ENCODE measurements around the gene ABRACL.
"Not testable (repeated sequence)": the region's sequence is repeated elsewhere in the genome, so short reads cannot be mapped to it uniquely, and the experiment has no call there.

The ABRACL gene, protein sequence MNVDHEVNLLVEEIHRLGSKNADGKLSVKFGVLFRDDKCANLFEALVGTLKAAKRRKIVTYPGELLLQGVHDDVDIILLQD

DNA sequence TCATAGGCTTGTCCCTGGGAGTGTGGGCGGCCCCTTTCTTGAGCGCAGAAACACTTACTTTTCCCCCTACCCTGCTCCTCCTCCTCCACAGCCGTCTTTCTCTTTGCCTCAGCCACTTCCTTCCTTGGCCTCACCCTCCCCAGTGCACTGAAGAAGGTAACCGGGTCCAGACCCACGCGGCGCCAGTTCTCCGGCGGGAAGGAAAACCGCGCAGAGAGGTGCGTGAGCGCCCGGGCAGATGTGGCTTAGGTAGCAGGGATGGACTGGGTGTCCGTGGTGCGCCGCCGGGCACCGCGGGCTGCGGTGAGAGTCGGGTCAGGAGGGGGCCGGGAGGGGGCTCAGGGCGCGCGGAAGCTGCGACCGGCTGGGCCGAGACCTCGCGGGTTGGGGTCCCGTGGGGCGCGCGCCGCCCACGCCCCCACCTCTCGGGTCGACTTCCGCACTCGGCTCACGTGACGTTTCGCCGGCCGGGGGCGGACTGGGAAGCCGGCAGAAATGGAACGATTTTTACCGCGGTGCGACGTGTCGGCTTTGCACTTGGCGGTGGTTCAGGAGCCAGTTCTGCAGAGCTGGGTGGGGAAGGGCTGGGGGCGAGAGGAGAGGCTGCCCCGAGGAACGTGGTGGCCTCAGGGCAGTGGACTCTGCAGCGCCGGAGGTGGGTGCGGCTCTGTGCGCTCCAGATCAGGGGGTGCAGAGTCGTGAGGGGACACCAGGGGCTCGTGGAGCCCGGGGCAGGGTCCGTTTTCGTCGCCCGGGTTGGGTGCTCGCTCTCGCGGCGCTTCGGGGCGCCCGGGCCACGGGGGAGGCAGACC, at the start of gene ABRACL:
TSS of gene ABRACL (plus strand) at position 88 of the 812 bp plus-strand sequence. CDS start 5,416 bp downstream, outside the sequence.
- DNase-seq, result peak; percentile 44 to 79

DNA sequence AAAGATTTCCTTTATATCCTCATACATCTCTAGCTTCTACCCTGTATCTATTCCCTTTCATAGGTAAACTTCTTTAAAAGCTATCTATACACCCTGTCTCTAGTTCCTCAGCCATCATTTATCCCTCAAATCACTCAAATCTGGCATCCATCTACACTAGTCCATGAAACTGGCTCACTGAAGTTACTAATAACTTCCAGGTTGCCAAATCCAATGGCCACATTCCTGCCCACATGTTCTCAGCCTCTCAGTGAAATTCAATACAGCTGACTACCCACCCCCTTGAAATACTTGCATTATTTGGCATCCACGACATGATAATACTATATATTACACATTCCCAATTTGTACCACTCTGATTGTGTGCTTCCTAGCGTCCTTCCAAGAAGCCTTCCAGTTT, 49.2 kb upstream of the ABRACL start:
- no peak for DNase-seq

DNA sequence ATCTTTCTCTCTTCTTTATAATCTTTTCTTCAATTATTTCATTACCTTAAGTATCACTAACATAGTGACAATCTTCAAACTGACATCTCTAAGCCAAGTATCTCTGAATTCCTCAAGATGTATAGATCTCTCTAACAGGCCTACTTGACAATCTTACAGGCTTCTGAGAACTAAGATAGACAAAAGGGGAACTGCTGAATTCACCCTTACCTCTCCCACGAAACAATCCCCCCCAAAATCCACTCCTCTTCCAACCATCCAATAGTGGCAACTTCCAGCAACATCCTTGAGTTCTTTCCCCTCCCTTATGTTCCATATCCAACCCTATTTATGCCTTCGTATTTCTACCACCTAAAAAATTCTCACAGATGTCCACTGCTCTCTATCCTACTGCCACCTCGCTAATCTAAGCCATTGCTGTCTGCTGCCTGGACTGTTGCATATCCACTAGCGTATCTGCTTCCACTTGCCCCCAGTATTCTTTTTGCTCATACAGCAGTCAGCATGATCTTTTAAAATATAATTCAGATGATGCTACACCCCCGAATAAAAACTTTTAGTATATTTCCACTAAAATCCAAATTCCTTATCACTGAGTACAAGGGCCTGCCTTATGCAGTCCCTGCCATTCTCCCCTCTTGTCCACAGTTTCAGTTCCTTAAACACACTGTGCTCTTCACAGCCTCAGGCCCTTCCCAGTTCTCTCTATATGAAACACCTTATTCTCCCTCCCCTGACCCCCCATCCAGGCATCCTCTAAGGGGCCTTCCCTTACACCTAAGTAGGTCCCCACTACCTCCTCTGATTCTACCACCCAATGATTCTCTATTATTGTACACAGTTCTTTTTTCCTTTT, 48.5 kb upstream of the ABRACL start:
- no peak for DNase-seq

DNA sequence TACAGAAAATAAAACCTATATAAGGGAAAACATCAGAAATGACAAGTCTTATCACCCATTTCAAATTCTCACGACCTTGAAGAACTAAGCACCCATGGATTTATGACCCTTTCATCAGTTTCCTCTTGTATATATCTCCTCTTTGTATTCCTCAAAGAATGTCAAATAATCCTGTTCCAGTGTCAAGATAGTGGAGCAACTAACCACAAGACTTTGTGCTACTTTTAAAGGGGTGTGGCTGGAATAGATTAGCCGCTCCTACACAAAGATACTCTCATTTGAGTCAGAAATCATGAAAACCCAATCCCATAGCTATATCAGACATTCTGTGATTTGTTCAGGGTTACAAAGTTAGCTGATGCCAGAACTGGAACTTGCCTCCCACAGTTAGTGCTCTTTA, 47.1 kb upstream of the ABRACL start:
- no peak for DNase-seq

DNA sequence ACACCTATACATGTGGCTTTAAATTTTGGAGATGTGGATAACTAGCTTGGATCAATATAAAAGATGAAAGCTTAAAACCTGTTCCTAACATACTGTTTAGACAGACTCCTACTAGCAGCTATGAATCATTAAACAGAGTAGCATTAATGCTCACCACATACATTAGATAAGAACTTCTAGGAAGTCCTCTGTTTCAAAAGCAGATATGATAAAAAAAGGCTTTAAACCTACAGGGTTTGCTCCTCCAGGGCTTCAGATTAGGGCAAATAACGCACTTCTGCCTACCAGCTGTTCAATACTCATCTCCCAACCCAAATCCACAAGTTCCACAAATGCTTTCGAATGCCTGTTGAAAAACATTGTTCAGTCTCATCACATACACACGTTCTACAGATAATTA, 42.0 kb upstream of the ABRACL start:
- DNase-seq, result peak in 1 of 2 experiments; percentile 46

DNA sequence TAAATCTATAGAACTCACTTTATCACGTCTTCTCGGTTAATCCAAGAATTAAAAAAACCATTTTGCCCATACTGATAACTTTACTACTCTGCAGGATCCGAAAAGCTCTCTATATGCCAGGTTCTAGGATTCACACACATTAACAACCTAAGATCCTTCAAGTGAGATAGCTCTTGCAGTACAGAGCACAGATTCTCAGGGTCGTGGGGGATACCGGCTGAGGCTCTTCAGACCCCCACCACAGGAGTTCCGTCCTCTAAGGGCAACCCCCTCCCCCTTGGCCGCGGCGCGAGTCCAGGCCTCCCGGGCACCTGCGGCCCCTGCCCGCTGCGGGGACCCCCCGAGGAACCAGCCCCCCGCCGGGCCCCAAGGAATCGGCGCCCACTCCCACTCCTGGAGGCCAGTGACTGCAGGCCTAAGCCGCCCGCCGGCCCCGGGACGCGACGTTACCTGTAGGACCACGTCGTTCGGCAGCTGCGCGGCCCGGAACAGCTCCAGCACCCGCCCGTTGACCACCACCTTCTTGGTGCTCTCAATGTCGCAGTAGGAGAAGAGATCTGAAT, 41.4 kb upstream of the ABRACL start:
- peak in 1 of 2 experiments; percentile 50 for DNase-seq

DNA sequence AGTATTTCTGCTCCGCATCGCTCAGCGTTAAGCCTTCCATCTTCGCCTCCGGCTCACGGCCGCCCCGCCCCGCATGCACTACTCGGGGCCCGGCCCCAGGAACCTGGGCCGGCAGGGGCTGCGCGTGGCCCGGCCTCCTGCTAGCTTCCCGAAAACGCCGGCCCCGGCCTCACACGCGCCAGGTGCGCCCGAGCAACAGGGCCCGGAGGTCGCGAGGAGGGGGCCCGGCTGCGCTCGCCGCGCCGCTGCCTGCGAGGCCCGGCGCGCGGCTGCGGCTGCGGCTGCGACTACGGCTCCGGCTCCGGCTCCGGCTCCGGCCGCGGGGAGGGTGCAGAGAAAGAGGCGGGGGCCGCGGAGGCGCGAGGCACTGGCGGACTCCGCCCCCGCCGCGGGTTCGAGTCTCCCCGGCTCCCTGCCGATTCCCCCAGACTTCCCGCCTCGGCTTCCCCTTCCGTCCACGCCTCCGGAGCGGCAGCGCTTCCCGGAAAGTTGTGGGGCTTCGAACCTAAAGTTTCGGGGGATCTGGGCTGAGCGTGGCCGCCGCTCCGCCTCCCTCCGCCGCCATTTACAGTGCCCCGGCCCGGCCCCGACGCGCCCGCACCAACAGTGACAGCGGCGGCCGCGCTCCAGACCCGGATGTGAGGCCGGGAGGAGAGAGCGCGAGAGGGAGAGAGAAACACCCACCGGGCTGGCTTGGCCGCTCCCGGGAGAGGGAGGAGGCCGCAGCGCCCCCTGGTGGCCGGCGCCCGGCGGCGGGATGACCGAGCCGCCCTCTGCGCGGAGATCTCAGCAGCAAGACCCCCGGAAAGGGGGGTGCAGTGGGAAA, 40.7 kb upstream of the ABRACL start, which contains the start of gene REPS1:
TSS of gene REPS1 (minus strand) at position 611 of the 826 bp plus-strand sequence. CDS start at position 40, 571 bp downstream.
- peak; percentile 84 to 95 for DNase-seq

DNA sequence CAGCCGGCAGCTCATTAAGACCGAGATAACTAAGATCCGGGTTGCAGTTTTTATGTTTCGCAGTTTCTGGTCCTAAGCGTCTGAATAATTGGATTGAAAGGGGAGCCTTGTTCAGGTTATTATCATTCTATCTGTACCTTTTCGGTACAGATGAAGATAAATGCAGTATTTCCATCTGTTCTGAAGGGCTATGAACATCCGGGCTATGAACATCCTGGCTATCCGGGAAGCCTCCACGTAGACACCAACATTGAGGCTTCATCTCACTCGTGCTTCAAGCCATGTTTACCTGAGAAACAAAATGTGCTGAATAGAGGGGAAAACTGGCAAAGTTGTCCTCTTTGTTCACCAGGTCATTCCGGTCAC, 40.1 kb upstream of the ABRACL start:
- DNase-seq, result peak; percentile 69 to 79

DNA sequence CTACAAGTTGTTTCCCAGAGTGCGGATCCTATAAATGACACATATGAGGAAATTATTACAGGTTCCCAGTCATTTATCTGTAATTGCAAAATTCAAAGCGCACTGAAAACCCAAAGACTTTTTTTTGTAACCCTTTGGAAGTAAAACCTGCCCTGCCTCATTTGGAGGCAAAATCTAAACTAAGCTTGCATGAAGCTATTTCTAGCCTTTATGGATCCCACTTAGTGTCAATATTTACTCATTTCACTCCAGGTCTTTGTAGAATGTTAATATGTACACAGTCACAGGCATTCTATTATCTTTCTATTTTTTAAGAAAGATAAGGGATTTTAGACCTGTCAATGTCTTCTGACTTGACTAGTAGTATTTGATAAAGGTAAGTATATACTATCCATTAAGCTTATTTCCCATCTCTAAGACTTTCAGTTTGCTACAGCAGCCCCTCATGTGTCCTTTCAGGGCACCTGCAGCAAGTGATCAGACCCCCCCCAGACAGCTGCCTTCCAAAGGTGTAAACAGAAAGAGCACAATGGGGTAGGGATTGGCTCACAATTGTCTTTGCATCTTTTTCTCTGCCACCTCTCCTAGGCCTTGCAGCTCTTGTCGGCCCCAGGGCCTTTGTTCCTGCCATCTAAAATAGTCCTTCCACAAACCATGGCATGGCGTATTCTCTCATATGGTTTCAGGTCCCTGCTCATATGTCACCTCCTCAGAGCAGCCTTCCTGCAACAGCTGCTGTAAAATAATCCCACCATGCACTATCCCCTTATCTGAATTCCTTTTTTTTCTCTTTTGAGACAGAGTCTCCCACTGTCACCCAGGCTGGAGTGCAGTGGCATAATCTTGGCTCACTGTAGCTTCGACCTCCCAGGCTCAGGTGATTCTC, 39.2 kb upstream of the ABRACL start:
- DNase-seq, result peak in 1 of 2 experiments; percentile 46

DNA sequence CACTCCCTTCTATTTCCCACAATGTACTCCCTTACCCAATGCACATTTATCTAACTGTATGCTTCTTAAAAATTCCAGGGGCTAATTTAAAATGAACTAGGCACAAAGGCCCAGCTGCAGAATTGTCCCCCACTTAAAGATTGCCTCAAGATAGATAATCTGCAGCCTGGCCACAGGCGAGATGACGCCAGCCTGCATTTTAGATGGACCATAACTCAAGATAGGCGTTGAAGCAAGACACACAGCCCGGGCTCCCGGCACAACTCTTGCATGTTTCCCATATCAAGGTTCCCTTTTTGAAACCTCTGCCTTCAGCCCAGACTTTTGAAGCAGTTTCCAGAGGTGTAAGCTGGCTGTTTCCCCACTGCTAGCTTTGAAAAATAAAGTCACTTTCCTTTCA, 37.3 kb upstream of the ABRACL start:
- no peak for DNase-seq

DNA sequence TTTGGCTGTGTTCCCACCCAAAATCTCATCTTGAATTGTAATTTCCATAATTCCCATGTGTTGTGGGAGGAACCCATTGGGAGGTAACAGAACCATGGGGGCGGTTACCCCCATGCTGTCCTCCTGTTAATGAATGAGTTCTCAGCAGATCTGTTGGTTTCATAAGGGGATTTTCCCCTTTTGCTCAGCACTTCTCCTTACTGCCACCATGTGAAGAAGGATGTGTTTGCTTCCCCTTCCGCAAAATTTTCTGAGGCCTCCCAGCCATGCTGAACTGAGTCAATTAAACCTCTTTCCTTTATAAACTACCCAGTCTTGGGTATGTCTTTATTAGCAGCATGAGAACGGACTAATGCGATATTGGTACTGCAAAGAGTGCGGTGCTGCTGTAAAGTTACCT, 35.6 kb upstream of the ABRACL start:
- DNase-seq, result not testable (repeated sequence)

DNA sequence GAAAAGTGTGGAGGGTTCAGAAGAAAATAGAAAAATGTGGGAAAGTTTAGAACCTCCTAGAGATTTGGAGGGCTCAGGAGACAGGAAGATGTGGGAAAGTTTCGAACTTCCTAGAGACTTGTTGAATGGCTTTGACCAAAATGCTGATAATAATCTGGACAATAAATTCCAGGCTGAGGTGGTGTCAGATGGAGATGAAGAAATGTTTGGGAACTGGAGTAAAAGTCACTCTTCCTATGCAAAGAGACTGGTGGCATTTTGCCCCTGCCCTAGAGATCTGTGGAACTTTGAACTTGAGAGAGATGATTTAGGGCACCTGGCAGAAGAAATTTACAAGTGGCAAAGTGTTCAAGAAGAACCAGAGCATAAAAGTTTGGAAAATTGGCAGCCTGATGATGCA, 35.1 kb upstream of the ABRACL start:
- DNase-seq, result not testable (repeated sequence)

DNA sequence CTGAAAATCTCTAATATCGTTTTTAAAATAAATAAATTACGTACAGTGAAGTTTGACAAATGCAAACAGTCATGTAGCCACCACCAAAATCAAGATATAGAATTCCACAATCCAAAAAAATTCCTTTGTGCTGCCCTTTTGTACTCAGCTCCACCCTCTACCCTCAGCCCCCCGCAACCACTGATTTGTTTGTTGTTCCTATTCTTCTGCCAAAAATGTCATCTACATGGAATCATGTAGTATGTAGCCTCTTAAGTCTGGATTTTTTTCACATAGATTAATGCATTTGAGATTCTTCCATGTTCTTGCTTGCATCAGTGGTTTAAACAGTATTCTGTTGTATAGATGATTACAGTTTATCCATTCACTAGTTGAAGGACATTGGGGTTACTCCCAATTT, 32.0 kb upstream of the ABRACL start:
- DNase-seq, result no peak

DNA sequence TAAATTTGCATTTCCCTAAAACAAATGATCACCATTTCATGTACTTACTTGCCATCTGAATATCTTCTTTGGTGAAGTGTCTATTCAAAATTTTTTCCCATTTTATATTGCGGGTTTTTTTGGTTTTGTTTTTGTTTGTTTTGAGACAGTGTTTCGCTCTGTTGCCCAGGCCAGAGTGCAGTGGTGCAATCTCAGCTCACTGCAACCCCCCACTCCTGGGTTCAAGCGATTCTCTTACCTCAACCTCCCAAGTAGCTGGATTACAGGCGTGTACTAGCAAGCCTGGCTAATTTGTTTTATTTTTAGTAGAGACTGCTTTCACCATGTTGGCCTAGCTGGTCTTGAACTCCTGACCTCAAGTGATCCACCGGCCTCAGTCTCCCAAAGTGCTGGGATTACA, 31.4 kb upstream of the ABRACL start:
- DNase-seq, result no peak

DNA sequence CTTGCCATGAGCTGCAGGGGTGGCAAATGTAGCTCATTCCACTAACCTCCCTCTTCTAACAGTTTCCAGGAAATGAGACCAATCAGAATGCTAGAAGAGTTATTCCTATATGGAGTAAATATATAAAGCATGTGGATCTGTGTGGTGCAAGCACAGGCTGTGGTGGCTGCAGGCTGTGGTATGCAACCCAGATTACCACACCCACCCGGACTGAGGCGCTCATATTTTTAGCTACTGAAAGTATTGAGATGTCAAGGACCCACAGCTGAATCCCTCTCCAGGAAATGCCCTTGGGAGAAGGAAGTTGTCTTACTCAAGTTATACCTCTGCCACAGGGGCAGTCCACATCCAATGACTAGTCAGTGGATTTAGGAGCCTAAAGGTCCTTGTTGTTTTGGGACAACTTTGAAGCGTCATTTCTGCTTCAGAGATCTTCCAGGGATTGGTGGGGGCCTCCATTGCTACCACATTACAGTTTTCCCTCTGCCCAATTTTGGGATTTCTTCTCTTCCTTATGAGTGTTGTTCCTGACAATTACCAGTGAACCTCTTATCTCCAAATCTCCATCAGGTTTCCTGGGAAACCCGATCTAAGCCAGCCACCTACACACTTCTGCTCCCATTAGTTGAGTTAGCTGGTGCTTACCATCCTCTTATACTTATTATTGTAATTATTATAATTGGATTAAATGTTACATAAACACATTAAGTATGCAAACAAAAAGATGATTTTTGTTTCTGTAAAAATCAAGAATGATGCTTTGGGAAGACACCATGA, 28.4 kb upstream of the ABRACL start:
- DNase-seq, result no peak

DNA sequence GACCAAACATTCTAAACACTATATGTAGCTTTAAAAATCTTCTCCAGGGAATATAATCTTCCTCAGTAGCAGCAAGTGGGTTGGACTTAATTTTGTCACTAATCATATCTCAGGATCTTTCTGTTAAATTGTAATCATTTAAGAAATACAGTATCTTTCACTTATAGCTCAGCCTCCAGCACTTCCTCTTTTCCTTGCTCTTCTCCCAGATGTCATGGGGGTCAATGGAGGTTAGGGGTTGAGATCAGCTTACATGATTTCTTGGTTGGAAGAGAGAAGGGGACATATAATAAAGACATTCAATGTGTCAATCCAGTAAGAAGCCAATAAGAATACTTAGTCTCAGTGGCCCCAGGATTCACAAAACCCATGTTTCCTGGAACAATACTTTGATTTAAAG, 24.8 kb upstream of the ABRACL start:
- no peak for DNase-seq

DNA sequence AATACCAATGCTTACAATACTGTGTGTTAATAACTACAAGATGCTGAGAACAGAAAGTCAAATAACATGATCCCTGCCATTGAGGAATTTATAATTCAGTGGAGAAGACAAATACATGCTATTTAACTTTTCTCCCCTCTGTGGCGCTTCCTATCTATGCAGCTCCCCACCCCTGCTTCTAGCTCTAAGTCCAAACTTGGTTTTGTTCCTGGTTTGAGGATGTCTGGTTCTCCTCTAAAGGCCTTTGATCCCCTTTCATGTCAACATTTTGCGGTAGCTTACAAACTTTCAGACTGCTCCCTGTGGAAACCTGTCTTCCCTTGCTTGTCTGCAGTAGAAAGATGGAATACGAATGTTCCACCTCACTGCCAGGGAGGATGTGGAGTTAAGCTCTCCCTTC, 22.1 kb upstream of the ABRACL start:
- no peak for DNase-seq

DNA sequence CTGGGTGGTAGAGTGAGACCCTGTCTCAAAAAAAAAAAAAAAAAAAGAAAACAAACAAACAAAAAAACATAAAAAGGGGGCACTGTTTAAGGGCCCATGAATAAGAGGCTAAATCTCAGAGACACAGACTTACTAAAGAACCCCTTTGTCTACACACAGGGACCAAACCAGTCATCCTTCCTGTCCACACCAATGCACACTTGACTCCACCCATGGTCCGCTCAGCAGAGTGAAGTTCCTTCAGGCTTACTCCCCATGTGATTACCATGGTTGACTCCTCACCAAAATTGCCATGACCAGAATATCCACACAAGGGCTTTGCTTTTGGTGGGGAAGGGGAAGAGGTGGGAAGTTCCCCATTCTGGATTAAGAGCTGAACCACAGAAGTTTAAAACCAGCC, 21.1 kb upstream of the ABRACL start:
- no peak for DNase-seq

DNA sequence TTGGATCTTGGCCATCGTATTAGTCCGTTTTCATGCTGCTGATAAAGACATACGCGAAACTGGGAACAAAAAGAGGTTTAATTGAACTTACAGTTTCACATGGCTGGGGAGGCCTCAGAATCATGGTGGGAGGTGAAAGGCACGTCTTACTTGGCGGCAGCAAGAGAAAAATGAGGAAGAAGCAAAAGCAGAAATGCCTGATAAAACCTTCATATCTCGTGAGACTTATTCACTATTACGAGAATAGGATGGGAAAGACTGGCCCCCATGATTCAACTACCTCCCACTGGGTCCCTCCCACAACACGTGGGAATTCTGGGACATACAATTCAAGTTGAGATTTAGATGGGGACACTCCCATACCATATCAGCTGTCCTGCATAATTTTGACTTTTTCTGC, 20.4 kb upstream of the ABRACL start:
- no peak for DNase-seq

DNA sequence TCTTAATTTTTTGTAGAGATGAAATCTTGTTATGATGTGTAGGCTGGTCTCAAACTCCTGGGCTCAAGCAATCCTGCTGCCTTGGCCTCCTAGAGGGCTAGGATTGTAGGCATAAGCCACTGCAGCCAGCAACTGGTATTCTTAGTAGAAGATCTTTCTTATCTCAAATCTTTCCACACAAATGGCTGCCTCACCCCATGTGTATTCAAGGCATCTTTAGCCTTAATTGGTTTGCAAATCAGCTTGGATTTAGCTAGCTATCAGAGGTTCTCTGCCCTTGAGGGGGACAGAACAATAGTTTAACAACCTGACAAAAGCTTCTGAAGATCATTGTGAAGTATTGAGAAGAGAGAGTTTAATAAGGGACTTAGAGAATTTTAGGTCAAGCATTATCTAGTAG, 17.9 kb upstream of the ABRACL start:
- no peak for DNase-seq

DNA sequence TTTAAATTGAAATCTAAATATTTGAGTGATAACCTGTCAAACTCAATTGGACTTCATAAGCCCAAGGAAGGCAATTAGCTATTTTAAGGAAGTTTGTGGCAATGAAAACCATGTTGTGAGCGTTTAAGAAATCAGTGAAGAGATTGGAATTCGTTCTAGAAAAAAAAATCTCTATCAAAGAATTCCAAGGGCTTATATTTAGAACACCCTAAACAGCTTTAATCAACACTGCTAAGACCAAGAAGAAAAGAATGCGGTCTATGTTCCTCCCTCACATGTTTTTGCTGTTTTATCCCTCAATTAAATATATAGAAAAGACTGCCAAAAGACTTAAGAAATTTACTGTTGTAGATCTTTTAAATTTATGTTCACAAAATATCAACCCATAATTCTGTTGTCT, 16.6 kb upstream of the ABRACL start:
- DNase-seq, result no peak
